ENCODE results near the gene ZNF512.

The ZNF512 gene

GRCh38 chr2:27636766-27637165 is 53.9 kb downstream of the ZNF512 start:
- no peak for DNase-seq (ENCODE audit: low read depth)

DNA sequence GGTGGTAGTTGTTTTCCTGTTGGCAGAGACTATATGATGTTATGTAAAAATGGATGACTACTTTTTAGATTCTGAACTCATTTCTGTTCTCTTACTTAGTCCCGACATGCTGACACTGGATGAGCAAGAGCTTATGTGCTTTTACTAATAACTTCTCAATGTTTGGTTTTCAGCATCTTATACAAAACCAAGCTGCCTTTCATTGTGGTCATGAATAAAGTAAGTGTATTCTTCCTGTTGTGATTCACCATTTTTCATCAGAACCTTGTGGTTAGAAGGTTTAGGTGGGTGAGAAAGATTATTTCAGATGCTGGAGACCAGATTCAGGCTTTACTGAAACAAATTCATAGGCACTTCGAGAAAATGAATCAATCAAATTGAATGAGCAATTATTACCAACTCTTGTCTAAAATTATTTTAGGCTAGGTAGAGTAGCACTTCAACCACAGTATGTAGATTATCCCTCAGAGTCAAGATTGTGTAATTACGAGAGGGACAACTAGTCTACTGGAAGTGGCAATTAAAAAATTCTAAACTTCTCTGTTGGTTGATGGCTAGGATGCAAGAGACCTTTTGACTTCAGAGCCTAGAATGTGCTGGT is 55.3 kb downstream of the ZNF512 start:
- no peak for DNase-seq (ENCODE audit: low read depth)

DNA sequence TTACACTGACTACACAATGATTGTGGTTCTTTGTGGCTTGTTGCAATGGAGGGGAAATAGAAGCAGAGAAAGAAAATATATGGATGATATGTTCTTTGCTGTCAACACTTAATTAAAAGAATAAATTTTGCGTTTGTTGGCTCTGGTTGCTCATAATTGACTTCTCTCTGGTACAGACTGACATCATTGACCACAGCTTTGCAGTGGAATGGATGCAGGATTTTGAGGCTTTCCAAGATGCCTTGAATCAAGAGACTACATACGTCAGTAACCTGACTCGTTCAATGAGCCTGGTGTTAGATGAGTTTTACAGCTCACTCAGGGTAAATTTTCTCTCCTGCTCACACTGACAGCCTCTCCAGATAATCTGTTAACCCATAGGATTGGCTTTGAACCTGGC is 55.9 kb downstream of the ZNF512 start:
- DNase-seq (ENCODE audit: low read depth): no peak

GRCh38 chr2:27640722-27641245 is 57.9 kb downstream of the ZNF512 start:
- DNase-seq (ENCODE audit: low read depth): no peak

- no peak for DNase-seq (ENCODE audit: low read depth)
These were observed 62.4 kb downstream of the ZNF512 start for GRCh38 chr2:27645197-27645596.

GRCh38 chr2:27647289-27647688 is 64.4 kb downstream of the ZNF512 start:
- no peak for DNase-seq (ENCODE audit: low read depth)

DNA sequence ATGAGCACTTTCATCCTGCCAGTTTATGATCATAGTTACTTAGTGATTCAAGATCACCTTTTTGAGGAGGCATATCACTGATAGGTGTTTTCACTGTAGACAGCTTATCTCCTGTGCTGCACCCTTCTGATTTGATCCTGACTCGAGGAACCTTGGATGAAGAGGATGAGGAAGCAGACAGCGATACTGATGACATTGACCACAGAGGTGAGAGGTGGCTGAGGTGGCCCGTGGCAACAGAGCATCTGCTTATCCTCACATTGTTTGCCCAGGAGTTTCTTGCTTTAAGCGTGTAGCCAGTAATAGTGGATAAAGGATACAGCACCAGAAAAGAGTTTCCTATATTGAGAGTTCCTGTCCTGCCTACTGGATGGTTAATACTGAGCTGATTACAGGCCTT is 64.9 kb downstream of the ZNF512 start:
- no peak for DNase-seq (ENCODE audit: low read depth)

DNA sequence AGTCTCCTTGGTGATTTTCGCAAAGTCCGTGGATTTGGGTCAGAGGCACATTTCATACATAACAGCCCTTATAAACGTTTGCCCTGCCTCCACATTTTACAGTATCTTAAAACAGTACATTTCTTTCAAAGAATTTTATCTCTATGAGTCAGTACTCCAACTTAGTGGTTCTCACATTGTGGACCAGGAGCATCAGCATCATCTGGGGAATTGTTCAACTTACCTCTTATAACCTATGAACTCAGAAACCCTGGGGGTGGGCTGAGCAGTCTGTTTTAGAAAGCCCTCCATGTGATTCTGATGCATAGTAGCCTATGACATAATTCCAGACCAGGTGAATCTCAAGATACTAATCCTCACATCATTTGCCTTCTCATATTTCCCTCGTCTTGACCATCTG is 68.2 kb downstream of the ZNF512 start:
- DNase-seq (ENCODE audit: low read depth): no peak

DNA sequence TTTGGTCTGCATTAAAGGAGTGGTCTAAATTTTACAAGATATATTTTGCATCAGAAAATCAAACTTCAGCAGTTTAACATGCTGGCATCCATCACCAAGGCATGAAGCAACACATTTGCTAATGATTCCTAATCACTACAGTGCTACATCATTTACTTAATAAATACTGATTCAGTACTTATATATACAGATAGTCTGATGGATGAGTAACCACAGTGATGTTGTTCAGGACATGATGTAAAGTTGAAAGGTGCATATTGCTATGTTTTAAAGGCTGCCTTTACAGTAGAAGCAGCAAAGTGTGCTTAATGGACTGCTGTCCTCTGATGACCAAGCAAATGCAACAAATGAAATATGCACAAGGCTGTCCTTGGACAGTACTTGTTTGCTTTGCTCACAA is 69.5 kb downstream of the ZNF512 start:
- no peak for DNase-seq (ENCODE audit: low read depth)

GRCh38 chr2:27652790-27653189 is 69.9 kb downstream of the ZNF512 start:
- no peak for DNase-seq (ENCODE audit: low read depth)

DNA sequence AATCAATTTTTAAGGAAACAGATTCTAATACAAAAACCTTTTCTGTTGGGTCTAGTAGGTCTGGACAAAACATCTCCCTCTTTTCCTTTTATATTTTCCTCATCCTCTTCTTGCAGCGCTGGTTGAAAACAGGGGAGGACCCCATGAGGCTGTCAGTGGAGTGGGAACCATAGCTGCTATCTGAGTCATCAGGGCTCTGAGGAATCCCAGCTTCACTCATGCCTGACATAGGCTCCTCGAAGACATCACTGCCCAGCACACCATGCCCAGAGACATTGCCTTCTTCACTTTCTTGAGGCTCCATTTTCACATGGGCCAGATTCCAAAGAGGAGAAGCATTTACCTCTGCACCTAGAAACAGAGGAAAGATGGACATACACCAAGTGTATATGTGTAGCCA is 70.6 kb downstream of the ZNF512 start:
- no peak for DNase-seq (ENCODE audit: low read depth)

DNA sequence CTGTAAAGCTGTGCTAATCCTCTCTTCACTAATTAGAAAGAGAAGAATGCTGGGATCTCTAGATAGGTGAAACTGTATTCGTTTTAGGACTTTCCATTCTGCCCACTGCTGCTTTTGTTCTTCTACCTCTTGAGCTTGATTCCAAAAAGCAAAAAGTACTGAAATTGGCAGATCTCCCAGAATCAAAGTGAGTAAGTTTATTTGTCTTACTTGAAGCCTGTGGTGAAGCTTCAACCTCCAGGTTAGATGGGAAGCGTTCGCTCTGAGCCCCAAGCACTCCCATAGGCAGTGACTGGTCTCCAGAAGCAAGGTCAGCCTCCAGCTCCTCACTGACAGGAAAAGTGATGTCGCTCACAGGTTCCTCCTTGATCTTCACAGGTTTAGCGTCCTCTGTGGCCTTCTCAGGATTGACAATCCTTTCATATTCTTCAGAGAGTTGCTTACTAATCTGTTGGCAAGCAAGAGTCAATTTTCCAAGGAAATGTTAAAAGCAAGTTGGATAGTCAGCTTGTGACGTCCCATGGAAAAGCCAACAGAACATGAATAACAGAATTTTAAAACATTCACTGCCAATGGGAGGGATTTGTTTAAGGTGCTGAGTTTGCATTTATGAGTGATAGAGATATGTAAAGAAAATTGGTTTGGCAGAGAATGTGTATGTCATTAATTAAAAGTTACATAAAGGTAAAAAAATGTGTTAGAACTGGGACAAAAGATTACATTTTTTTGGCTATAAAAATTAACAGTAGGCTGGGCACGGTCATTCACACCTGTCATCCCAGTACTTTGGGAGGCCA is 72.5 kb downstream of the ZNF512 start:
- DNase-seq (ENCODE audit: low read depth): no peak

DNA sequence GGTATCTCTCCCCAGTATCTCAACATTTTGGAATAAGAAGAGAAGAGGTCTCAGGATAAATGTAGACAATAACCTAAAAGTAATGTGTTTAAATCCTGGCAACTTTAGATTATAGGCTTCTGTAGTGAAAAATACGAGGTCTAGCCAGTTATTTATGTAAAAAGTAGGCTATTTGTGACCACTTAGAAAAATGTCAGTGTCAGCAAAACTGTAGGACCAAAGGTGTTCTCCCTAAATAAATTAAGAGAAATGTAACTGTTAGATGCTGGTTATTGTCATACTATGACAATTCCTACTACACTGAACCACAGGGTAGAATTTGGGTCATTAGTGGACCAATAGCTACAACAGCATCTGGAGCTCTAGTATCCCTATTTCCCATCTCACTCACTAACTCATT is 78.5 kb downstream of the ZNF512 start:
- no peak for DNase-seq (ENCODE audit: low read depth)

DNA sequence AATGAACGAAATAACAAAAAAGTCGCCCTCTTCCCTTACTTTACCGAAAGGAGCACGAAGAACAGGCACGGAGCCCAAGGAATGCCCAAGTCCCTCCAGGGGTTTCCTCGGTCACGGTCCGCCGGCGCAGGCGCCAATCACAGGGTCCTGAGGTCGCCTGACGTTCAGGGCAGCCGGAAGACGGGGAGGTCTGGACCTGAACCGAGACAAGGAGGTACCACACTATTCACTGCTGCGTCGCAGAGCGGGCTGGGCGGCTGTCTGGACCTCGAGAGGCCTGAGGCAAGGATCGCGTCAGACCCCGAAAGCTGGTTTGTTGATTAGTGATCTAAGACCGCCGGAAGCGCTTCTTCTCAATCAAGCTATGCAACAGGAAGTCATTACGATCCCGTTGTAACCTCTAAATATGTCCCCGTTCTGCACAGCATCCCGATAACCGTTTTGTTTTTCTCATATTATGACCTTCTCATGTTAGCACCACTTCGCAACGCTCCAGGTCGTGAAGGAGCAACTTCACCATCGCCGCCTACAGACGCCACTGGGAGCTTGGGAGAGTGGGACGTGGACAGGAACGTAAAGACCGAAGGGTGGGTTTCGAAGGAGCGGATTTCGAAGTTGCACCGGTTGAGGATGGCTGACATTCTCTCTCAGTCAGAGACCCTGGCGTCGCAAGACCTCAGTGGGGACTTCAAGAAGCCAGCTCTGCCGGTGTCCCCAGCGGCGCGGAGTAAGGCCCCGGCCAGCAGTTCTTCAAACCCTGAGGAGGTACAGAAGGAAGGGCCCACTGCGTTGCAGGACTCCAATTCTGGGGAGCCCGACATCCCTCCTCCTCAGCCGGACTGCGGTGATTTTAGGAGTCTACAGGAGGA is 80.7 kb downstream of the ZNF512 start, which contains the start of the genes SLC4A1AP and SUPT7L:
Gene SLC4A1AP (plus strand): TSS at position 605 of the 869 bp plus-strand sequence. CDS start 26 bp downstream, at position 631.
Gene SUPT7L (minus strand): TSS at position 330 of the 869 bp plus-strand sequence. CDS start 1,422 bp downstream, outside the sequence.
- DNase-seq (ENCODE audit: low read depth): peak; percentile 60

GRCh38 chr2:27664154-27664574 is 81.3 kb downstream of the ZNF512 start:
- DNase-seq (ENCODE audit: low read depth): no peak

DNA sequence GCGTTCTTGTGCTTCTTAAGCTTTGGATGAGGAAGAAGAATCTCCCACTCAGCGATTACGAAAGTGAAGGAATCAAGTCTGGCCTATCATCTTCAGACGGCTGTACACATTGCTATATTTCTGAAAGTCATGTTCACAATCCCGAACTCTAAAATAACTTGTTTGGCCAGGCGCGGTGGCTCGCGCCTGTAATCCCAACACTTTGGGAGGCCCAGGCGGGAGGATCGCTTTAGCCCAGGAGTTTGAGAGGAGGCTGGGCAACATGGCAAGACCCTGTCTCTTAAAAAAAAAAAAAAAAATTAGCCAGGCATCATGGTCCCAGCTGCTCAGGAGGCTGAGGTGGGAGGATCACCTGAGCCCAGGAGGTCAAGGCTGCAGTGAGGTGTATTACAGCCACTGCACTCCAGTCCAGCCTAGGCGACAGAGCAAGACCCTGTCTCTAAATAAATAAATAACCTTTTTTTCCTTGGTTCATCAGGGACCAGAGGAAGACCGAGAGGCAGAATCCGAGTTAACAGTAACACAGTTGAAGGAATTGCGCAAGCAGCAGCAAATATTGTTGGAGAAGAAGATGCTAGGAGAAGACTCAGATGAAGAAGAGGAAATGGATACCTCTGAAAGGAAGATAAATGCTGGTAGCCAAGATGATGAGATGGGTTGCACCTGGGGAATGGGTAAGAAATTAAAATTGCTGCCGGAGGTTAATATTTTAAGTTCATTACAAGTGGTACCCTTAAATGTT is 82.0 kb downstream of the ZNF512 start:
- DNase-seq (ENCODE audit: low read depth): no peak

DNA sequence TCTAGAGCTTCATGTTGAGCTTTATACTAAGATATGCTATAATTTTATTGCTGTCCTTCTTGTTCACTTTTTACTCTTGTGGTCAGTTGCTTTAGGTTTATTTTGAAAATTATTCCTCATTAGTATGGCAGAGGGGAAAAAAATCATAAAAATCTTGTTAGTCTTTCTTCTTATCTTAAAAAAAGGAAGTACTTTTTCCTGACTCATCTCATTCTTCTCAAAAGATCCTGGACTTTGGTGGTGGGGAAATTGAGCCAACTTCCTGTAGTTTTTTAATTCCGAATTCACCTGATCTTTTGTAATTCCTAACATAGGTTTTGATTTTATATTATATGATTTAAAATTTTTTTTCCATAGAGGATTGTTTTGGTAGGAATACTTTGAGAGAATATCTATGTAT is 84.6 kb downstream of the ZNF512 start:
- no peak for DNase-seq (ENCODE audit: low read depth)

DNA sequence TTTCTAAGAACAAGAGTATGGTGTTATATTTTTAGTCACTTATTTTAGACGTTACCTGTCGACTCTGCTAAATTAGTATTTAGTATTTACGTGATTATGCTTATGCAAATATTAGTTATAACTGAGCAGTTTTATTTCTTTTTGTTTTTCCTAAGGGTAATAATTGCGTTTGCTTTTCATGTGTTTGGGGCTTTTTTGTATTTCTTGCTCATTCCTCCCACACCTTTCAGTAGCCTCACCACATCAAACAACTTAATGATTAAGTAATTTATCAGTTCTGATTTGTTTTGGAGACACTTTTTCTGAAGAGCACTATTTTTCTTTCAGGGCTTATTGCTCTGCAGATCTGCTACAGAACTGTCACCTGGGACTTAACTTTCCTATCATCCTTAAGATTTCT is 88.4 kb downstream of the ZNF512 start:
- DNase-seq (ENCODE audit: low read depth): no peak
